Type B pancreatic cell (in vitro differentiated cells): ENCODE measurements around the gene TLCD1. TPM values are rescaled to one million over a fixed set of nuclear protein-coding genes. Genes with fewer than 3 reads are reported as not detected.

ENCODE experiments used
- DNase-seq: peaks from one replicate; pipeline ENCODE4 v3.0.0; 2021; ENCODE audit warnings: mixed read lengths; ENCODE audit not compliant: unreplicated experiment; ENCODE audit errors: extremely low spot score
- H3K27ac Mint-ChIP-seq: 2 replicates; pipeline ENCODE4 v1.8.0; 2021; ENCODE audit warnings: mild to moderate bottlenecking, mixed read lengths
- H3K27me3 Mint-ChIP-seq: 2 replicates; pipeline ENCODE4 v1.8.0; 2021; ENCODE audit warnings: mixed read lengths
- H3K36me3 Mint-ChIP-seq: 2 replicates; pipeline ENCODE4 v1.8.0; 2021; ENCODE audit warnings: mixed read lengths
- H3K4me1 Mint-ChIP-seq: one replicate; pipeline ENCODE4 v1.8.0; 2021; ENCODE audit warnings: mixed read lengths; ENCODE audit not compliant: unreplicated experiment
- H3K4me3 Mint-ChIP-seq: 2 replicates; pipeline ENCODE4 v1.8.0; 2021; ENCODE audit warnings: mild to moderate bottlenecking, mixed read lengths
- H3K9me3 Mint-ChIP-seq: 2 replicates; pipeline ENCODE4 v1.8.0; 2021; ENCODE audit warnings: mixed read lengths
- CTCF ChIP-seq: fragments of 200-600 bp; sonication (generic); conservative IDR thresholded peaks from 2 replicates; pipeline ENCODE4 v1.5.0; 2021; ENCODE audit warnings: antibody characterized with exemption, mild to moderate bottlenecking
- total RNA-seq: library from RNA; stranded (reverse); gene quantifications from 2 replicates; pipeline ENCODE4 v1.2.1, GENCODE V29; 2021; ENCODE audit warnings: low replicate concordance

TLCD1 gene
- total RNA-seq, 1 donor from 2014 or later = 18.6 TPM

- H3K9me3 Mint-ChIP-seq = no peaks in the 10 kb centered on the region
- TF ChIP-seq CTCF = no peak
- H3K4me3 Mint-ChIP-seq = no peak overlapping the region
- DNase-seq = no peak
- no peaks in the 10 kb centered on the region for H3K27me3 Mint-ChIP-seq
- H3K36me3 Mint-ChIP-seq = peaks cover 15% of the 10 kb centered on the region
- H3K4me1 Mint-ChIP-seq = no peaks in the 10 kb centered on the region
- H3K27ac Mint-ChIP-seq = no peak overlapping the region
Observed at GRCh38 chr17:28682655-28683054, 43.4 kb downstream of the TLCD1 start.

- Mint-ChIP-seq H3K9me3 (no peaks in the 10 kb centered on the region), H3K4me3 (no peak overlapping the region), H3K27ac (no peak overlapping the region), H3K36me3 (peaks cover 23% of the 10 kb centered on the region), H3K4me1 (no peaks in the 10 kb centered on the region), H3K27me3 (no peaks in the 10 kb centered on the region)
- no peak for TF ChIP-seq CTCF
- no peak for DNase-seq
Observed at GRCh38 chr17:28675980-28676379, 50.1 kb downstream of the TLCD1 start.

GRCh38 chr17:28675490-28675889, 50.5 kb downstream of the TLCD1 start:
- Mint-ChIP-seq H3K9me3 (no peaks in the 10 kb centered on the region), H3K27me3 (no peaks in the 10 kb centered on the region), H3K4me3 (no peak overlapping the region), H3K4me1 (no peaks in the 10 kb centered on the region), H3K27ac (no peak overlapping the region), H3K36me3 (peaks cover 25% of the 10 kb centered on the region)
- no peak for TF ChIP-seq CTCF
- no peak for DNase-seq

Other genes starting within 250 kb of the TLCD1 start
- 1.0 and 1.2 TPM in 2 replicates for gene FOXN1, start 219.9 kb downstream of the TLCD1 start, total RNA-seq
- 40.2 and 52.2 TPM in 2 replicates for gene UNC119, start 173.6 kb downstream of the TLCD1 start, total RNA-seq
- gene PIGS, start 154.7 kb downstream of the TLCD1 start, total RNA-seq = 66.1 and 75.0 TPM in 2 replicates
- gene ALDOC, start 149.3 kb downstream of the TLCD1 start, total RNA-seq = 7.1 and 12.6 TPM in 2 replicates
- 30.9 and 88.3 TPM in 2 replicates for gene SPAG5, start 127.2 kb downstream of the TLCD1 start, total RNA-seq
- 17.5 and 27.7 TPM in 2 replicates for gene RSKR, start 112.0 kb downstream of the TLCD1 start, total RNA-seq
- gene BLTP2, start 81.1 kb downstream of the TLCD1 start, total RNA-seq = 144 and 151 TPM in 2 replicates
- gene SDF2, start 64.3 kb downstream of the TLCD1 start, total RNA-seq = 59.2 and 63.9 TPM in 2 replicates
- 61.3 and 69.2 TPM in 2 replicates for gene SUPT6H, start 64.0 kb downstream of the TLCD1 start, total RNA-seq
- gene PROCA1, start 14.3 kb downstream of the TLCD1 start, total RNA-seq = 3.0 and 9.2 TPM in 2 replicates
- gene RAB34, start 8.4 kb downstream of the TLCD1 start, total RNA-seq = 54.2 and 133 TPM in 2 replicates
- gene RPL23A, start 6.2 kb downstream of the TLCD1 start, total RNA-seq = 1,717 and 1,950 TPM in 2 replicates
- gene NEK8, start 2.6 kb upstream of the TLCD1 start, total RNA-seq = 8.7 and 9.5 TPM in 2 replicates
- 219 and 327 TPM in 2 replicates for gene TRAF4, start 17.8 kb upstream of the TLCD1 start, total RNA-seq
- gene FAM222B, start 116.6 kb upstream of the TLCD1 start, total RNA-seq = 28.7 and 38.8 TPM in 2 replicates
- gene ERAL1, start 128.8 kb upstream of the TLCD1 start, total RNA-seq = 42.8 and 51.1 TPM in 2 replicates
- gene FLOT2, start 171.5 kb upstream of the TLCD1 start, total RNA-seq = 73.1 and 90.6 TPM in 2 replicates
- gene DHRS13, start 176.8 kb upstream of the TLCD1 start, total RNA-seq = 19.3 and 20.4 TPM in 2 replicates
- gene PHF12, start 225.3 kb upstream of the TLCD1 start, total RNA-seq = 47.8 and 58.0 TPM in 2 replicates